PC-9 (cell line): ENCODE data around the gene PHOX2B.

Source experiments
- CTCF ChIP-seq: fragments of 200-600 bp; sonication (generic); conservative IDR thresholded peaks from 2 replicates; pipeline ENCODE4 v1.6.1; 2017; ENCODE audit warnings: mixed run types, antibody characterized with exemption, mild to moderate bottlenecking, moderate library complexity
- EZH2 ChIP-seq: fragments of 200-600 bp; sonication (generic); IDR thresholded peaks from 2 replicates; pipeline ENCODE4 v1.8.0; 2017; ENCODE audit warnings: antibody characterized with exemption, low read depth

GRCh38 chr4:41714364-41715000 lies 34.0 kb downstream of the PHOX2B start:
- TF ChIP-seq CTCF = no peak
- TF ChIP-seq EZH2 = no peak
